Tongue (tissue), 2 donors: Measurements from ENCODE around the gene CCL5. TPM values are rescaled to one million over a fixed set of nuclear protein-coding genes. Genes with fewer than 3 reads are reported as not detected.
"Not testable (repeated sequence)": the region's sequence is repeated elsewhere in the genome, so short reads cannot be mapped to it uniquely, and the experiment has no call there.

ENCODE experiments used
- DNase-seq: peaks from one replicate; pipeline ENCODE4 v3.0.0-alpha.2; 2015
- total RNA-seq: library from RNA; depleted of rRNA; stranded (reverse); fragments of >200 nt; gene quantifications from one replicate; pipeline ENCODE4 v1.2.3, GENCODE V29; 2014

Gene CCL5
- total RNA-seq, 1 donor from 2014 or later, result 3.5 TPM

DNA sequence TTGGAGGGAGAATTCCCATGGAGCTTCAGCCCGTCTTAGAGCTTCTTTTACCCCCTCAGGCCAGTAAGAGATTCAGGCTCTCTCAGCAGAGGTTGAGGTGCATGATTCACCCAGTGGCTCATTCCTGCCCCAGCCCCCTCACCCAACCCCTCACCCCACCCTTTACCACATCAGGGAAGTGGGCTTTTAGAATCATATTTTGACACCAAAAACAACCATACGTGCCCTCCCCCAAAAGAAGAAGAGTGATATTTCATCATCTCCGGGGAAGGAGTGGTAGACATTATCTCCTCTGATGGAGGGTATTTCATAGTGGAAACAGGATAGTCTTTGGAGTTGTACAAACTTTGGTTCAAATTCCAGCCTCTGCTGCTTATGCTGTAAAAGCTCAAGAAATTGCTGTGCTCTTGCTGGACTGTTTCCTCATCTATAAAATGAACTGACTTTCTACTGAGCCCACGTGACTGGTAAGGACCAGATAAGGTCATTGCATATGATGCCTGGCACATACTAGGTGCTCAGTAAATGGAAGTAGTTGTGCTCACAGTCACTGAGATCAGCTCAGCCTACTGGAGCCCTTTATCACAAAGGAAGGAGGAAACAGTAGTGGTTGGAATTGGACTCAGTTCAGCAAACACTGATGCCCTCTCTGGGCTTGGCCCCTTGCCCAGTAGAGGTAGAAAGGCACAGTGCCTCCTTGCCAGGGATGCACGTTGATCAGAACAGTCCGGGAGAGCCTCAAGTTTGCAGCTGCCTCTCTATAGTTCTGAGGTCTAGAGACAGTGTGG, 18.3 kb upstream of the CCL5 start:
- DNase-seq, result no peak

GRCh38 chr17:35897772-35898171, 17.6 kb upstream of the CCL5 start:
- not testable (repeated sequence) for DNase-seq

GRCh38 chr17:35895636-35896587, 15.8 kb upstream of the CCL5 start:
- DNase-seq, result no peak

DNA sequence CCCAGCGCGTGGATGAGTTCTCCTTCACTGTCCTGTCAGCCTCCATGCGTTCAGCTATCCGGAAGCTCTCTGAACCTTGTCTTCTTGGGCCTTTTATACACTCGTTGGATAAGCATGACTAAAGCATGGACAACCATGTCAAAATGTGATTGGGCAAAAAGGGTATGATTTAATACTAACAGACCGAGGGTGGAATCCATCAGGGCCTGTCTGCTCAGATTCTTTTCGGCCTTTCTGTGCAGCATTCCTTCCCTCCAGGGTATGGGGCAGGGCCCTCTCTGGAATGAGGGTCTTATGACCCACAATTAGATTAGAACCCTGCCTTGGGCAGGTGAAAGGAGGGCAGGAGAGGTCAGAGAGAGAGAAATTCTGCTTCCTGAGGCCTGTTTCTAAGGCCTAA, 14.0 kb upstream of the CCL5 start:
- DNase-seq, result no peak

DNA sequence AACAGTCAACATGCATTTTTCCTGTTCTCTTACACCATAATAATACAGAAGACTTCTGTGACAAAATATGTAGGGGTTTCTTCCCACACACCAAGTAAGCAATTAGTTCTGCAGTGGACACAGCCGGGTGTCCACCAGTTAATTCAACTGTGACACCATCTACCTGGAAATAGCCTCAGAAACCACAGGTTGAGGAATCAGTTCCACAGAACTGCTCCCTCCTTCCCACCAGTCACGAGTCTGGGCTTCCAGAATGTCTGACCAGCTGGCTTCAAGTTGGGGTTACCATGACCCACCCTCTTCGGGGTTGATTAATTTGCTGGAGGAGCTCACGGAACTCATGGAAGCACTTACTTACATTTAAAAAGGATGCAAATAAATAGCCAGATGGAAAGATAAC, 13.6 kb upstream of the CCL5 start:
- DNase-seq, result no peak

GRCh38 chr17:35892091-35893035, 12.2 kb upstream of the CCL5 start:
- no peak for DNase-seq

GRCh38 chr17:35891269-35891668, 11.1 kb upstream of the CCL5 start:
- DNase-seq, result no peak

GRCh38 chr17:35890774-35891155, 10.6 kb upstream of the CCL5 start:
- DNase-seq, result no peak

DNA sequence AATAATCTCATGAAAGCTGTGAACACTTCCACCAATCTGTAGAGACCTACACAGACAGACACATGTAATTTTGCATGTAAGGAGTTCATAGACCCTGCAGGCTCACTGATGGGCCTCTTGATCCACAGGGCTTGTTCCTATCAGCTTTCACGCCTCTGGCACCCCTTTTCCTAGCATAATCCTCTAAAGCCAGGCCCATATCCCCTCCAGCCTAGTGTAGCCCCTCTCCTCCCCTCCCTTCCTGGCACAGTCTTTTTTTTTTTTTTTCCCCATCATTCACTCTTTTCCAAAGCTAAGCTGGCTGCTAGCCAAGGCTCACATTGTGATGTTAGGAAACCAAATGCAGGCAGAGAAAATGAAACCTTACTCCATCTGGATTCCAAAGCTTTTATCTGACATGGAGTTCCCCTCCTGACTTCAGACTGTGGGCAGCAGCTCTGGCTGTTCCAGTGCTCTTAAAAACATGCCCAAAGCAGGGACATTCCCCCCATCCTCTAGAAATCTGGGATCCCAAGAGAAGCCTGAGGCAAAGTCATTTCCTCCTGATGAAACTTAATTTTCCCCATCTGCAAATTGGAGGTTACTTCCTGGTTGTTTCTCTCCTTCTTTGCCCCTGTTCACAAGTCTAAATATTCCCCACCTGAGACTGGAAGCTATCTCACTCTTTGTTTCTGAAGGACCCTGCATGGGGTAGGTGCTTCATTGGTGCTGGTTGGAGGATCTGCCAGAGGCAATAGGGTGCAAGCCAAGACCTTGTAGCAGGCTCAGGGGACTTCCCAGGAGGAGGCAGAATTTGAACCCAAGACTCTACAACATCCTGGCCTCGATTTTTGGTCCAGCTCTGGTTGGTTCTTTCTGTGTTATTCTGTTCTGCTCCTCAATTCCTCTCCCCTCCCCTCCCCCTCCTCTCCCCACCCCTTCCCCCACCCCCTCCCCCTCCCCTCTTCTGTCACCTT, 9.9 kb upstream of the CCL5 start:
- peak; percentile 87 for DNase-seq

DNA sequence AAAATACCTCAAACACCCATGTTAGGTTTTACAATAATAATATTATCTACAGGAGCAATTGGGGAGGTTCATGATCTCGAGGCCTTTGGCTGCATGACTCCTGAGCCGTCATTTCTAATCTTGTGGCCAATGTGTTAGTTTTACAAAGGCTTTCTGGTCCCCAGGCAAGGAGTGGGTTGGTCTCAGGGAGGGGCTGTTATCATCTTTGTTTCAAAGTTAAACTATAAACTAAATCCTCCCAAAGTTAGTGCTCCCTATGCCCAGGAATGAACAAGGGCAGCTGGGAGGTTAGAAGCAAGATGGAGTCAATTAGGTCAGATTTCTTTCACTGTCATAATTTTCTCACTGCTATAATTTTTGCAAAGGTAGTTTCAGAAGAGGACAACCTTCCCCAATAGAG, 9.1 kb upstream of the CCL5 start:
- no peak for DNase-seq

GRCh38 chr17:35878361-35878760, 1.8 kb downstream of the CCL5 start:
- no peak for DNase-seq

GRCh38 chr17:35877345-35878029, 2.7 kb downstream of the CCL5 start:
- DNase-seq, result no peak

DNA sequence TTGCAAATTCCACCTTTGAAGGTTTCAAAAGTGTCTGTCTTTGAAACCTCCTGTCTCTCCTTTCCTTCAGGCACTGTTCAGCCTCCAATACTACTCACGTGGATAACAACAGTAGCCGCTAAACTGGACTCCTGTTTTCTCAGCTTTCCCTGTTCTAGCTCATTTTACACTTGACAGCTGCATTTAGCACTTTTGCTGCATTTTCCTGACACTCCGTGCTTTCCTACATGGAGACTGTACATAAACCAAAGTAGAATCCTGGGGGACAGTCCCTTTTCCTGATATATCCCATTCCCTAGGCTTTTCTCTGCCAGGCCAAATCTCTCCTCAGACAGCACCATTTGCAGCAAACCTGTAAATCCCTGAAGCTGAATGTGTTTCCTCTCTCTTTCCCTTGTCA, 3.6 kb downstream of the CCL5 start:
- no peak for DNase-seq

DNA sequence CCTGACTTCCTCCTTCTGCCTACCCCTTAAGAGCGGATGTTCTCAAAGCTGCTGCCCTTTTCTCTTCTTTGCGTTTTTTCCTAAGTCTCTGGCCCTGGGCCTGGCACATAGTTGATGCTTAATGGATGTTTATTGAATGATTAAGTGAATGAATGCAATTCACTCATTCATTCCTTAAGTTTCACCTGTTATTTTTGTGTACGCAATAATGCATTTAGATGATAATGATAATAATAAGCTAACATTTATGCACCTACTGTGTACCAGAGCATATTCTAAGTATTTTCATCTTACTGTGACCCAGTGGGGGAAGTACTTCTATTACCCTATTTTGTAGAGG, 4.4 kb downstream of the CCL5 start:
- no peak for DNase-seq

- no peak for DNase-seq
Observed at GRCh38 chr17:35875072-35875799, 4.9 kb downstream of the CCL5 start.

GRCh38 chr17:35872196-35872980, 7.8 kb downstream of the CCL5 start:
- no peak for DNase-seq

- DNase-seq, result no peak
Observed at GRCh38 chr17:35870906-35871819, 9.0 kb downstream of the CCL5 start.

GRCh38 chr17:35868737-35869136, 11.4 kb downstream of the CCL5 start, which contains the start of gene HEATR9:
Gene HEATR9 (minus strand): TSS chr17:35868891. CDS start chr17:35868742, 149 bp downstream.
- DNase-seq, result no peak
